GM23338 (cell line): ENCODE results near the gene L3MBTL2. TPM values are rescaled to one million over a fixed set of nuclear protein-coding genes. Genes with fewer than 3 reads are reported as not detected.
A peak's percentile ranks its signal among the peaks of the same experiment; 100 is the strongest.

ENCODE experiments used
- ATAC-seq: fragments of 200-7000 bp; cut with Tn5 transposase; 3 replicates; pipeline ENCODE4 v1.9.1; 2020
- DNase-seq: peaks from one replicate; pipeline ENCODE4 v3.0.0-alpha.2; 2015; ENCODE audit warnings: low spot score
- H2AFZ ChIP-seq: fragments of 200-600 bp; sonication (generic); 2 replicates; pipeline ENCODE4 v1.8.0; 2016; ENCODE audit warnings: antibody characterized with exemption, mild to moderate bottlenecking, moderate library complexity
- H3F3A ChIP-seq: fragments of 200-600 bp; sonication (generic); replicated peaks from 2 replicates; pipeline ENCODE4 v1.8.0; 2017; ENCODE audit warnings: antibody characterized with exemption, mixed run types, low read depth
- H3K27ac ChIP-seq: fragments of 200-600 bp; sonication (generic); 2 replicates; pipeline ENCODE4 v1.6.1; 2016; ENCODE audit warnings: low read depth
- H3K27me3 ChIP-seq: fragments of 200-600 bp; sonication (generic); 2 replicates; pipeline ENCODE4 v1.8.0; 2016; ENCODE audit warnings: mild to moderate bottlenecking, mixed run types, moderate library complexity; ENCODE audit not compliant: insufficient read depth
- H3K36me3 ChIP-seq: fragments of 200-600 bp; sonication (generic); 2 replicates; pipeline ENCODE4 v1.8.0; 2016; ENCODE audit warnings: mild to moderate bottlenecking; ENCODE audit not compliant: insufficient read depth
- H3K4me1 ChIP-seq: fragments of 200-600 bp; sonication (generic); 2 replicates; pipeline ENCODE4 v1.8.0; 2016; ENCODE audit warnings: mild to moderate bottlenecking, moderate library complexity; ENCODE audit not compliant: insufficient read depth
- H3K4me2 ChIP-seq: fragments of 200-600 bp; sonication (generic); 2 replicates; pipeline ENCODE4 v1.7.1; 2017; ENCODE audit warnings: mixed run types
- H3K4me3 ChIP-seq: fragments of 200-600 bp; sonication (generic); 2 replicates; pipeline ENCODE4 v1.6.1; 2016; ENCODE audit warnings: mixed run types
- H3K79me2 ChIP-seq: fragments of 200-600 bp; sonication (generic); replicated peaks from 2 replicates; pipeline ENCODE4 v1.8.0; 2017; ENCODE audit warnings: mild to moderate bottlenecking; ENCODE audit not compliant: insufficient read depth
- H3K9me2 ChIP-seq: fragments of 200-600 bp; sonication (generic); 2 replicates; pipeline ENCODE4 v1.8.0; 2017; ENCODE audit not compliant: insufficient read depth
- H4K20me1 ChIP-seq: fragments of 200-600 bp; sonication (generic); replicated peaks from 2 replicates; pipeline ENCODE4 v1.8.0; 2017; ENCODE audit warnings: mild to moderate bottlenecking; ENCODE audit not compliant: insufficient read depth
- H3K27ac Mint-ChIP-seq: 2 replicates; pipeline ENCODE4 v1.8.0; 2020; ENCODE audit warnings: inconsistent platforms, mild to moderate bottlenecking, moderate library complexity, mixed read lengths
- H3K27me3 Mint-ChIP-seq: 3 replicates; pipeline ENCODE4 v1.8.0; 2022; ENCODE audit warnings: low read depth, mild to moderate bottlenecking, moderate library complexity, mixed read lengths, inconsistent platforms; ENCODE audit not compliant: insufficient read depth, poor library complexity
- H3K36me3 Mint-ChIP-seq: 3 replicates; pipeline ENCODE4 v1.8.0; 2021; ENCODE audit warnings: low read depth, mild to moderate bottlenecking, inconsistent platforms, moderate library complexity, mixed read lengths
- H3K4me1 Mint-ChIP-seq: 3 replicates; pipeline ENCODE4 v1.8.0; 2020; ENCODE audit warnings: mild to moderate bottlenecking, inconsistent platforms, mixed read lengths
- H3K4me3 Mint-ChIP-seq: 3 replicates; pipeline ENCODE4 v1.8.0; 2021; ENCODE audit warnings: moderate library complexity, mild to moderate bottlenecking, inconsistent platforms, mixed read lengths
- H3K9me3 Mint-ChIP-seq: 3 replicates; pipeline ENCODE4 v1.8.0; 2020; ENCODE audit warnings: moderate library complexity, mild to moderate bottlenecking, inconsistent platforms, mixed read lengths
- CREB1 ChIP-seq: fragments of 250-450 bp; sonication (Bioruptor Pico); IDR thresholded peaks from 2 replicates; pipeline ENCODE4 v1.5.0; 2020; ENCODE audit warnings: low read depth, mild to moderate bottlenecking, moderate library complexity
- CTCF ChIP-seq, 2 experiments: fragments of 200-600 bp in 1 of 2; sonication (generic) in 1 of 2; conservative IDR thresholded peaks; 2 replicates each; pipeline versions ENCODE4 v1.5.1 to v1.6.1; 2016 to 2017; ENCODE audit warnings: antibody characterized with exemption in 2 of 2, low read depth in 2 of 2, mild to moderate bottlenecking in 2 of 2, moderate library complexity in 1 of 2
- EZH2phosphoT487 ChIP-seq: fragments of 200-600 bp; sonication (generic); IDR thresholded peaks from one replicate; pipeline ENCODE4 v1.8.1; 2018; ENCODE audit warnings: antibody characterized with exemption; ENCODE audit not compliant: unreplicated experiment
- JUNB ChIP-seq: IDR thresholded peaks from one replicate; pipeline ENCODE4 v1.6.1; 2016; ENCODE audit warnings: antibody characterized with exemption; ENCODE audit not compliant: unreplicated experiment
- NANOG ChIP-seq: IDR thresholded peaks from 2 replicates; pipeline ENCODE4 v1.6.1; 2016; ENCODE audit warnings: antibody characterized with exemption, borderline replicate concordance
- POLR2AphosphoS5 ChIP-seq: IDR thresholded peaks from 2 replicates; pipeline ENCODE4 v1.6.1; 2016; ENCODE audit warnings: antibody characterized with exemption, low read depth
- STAT1 ChIP-seq: IDR thresholded peaks from one replicate; pipeline ENCODE4 v1.6.1; 2016; ENCODE audit warnings: antibody characterized with exemption; ENCODE audit not compliant: unreplicated experiment
- polyA plus RNA-seq: library from polyadenylated mRNA; unstranded; fragments of >200 nt; fragmentation: Nextera tagmentation; extraction: Ambion mirVana; gene quantifications from 2 replicates; pipeline ENCODE4 v1.2.1, GENCODE V29; 2016
- total RNA-seq: library from RNA; depleted of rRNA; stranded (reverse); fragments of >200 nt; shearing (Covaris generic); gene quantifications from 2 replicates; pipeline ENCODE4 v1.2.3, GENCODE V29; 2014
- TF ChIP-seq, protein P1 (sequence below): IDR thresholded peaks from one replicate; pipeline ENCODE4 v1.6.1; 2018; ENCODE audit warnings: antibody characterized with exemption; ENCODE audit not compliant: unreplicated experiment
- TF ChIP-seq, protein P2 (sequence below): IDR thresholded peaks from 2 replicates; pipeline ENCODE4 v1.6.1; 2016; ENCODE audit warnings: antibody characterized with exemption

The L3MBTL2 gene
- total and polyA plus RNA-seq, 2 experiments from 2014 or later: 13.9 to 27.1 TPM

DNA sequence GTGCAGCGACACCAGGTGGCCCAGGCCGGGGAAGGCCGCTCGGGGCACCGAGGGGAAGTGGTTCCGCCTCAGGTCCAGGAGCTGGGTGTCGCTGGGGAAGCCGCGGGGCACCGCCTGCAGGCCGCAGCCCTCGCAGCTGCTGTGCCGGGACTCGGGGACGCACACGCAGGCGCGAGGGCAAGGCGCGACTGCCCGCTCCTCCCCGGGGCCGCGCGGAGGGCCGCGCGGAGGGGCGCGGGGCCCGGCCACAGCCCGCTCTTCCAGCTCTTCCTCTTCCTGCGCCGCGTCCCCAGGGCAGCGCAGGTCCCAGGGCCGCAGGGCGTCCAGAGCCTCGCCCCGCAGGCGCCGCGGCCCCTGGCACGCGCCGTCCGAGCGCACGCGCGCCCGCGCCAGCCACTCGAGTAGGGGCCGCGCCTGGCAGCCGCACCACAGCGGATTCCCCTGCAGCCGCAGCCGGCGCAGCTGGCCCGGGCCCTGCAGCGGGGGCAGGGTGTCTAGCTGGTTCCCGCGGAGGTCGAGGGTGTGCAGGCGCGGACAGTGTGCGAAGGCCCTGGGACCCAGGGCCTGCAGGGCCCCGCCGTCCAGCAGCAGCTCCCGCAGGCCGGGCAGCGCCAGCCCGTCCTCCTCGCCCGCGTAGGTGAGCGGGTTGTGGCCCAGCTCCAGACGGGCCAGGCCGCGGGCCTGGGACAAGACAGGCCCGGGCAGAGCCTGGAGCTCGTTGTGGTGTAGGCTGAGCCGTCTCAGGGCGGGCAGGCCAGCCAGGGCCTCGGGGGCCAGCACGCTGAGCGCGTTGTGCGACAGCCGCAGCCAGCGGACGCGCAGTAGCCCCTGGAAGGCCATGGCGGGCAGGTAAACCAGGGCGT lies 32.8 kb downstream of the L3MBTL2 start:
- Histone ChIP-seq H2AFZ (peak overlapping the region; percentile 95), H3K36me3 (no peaks in the 10 kb centered on the region), H3K4me2 (peak overlapping the region; percentile 77), H3F3A (peaks cover 20% of the 10 kb centered on the region), H3K27me3 (no peaks in the 10 kb centered on the region), H3K4me3 (peak overlapping the region; percentile 53), H3K27ac (no peak overlapping the region), H4K20me1 (no peaks in the 10 kb centered on the region), H3K79me2 (no peaks in the 10 kb centered on the region), H3K9me2 (no peaks in the 10 kb centered on the region), H3K4me1 (peaks cover 8% of the 10 kb centered on the region)
- peaks cover 6% of the 10 kb centered on the region; the same call in 1 of the 3 replicates for H3K36me3 Mint-ChIP-seq
- no peaks in the 10 kb centered on the region for H3K9me3 Mint-ChIP-seq
- peaks cover 13% of the 10 kb centered on the region for H3K4me1 Mint-ChIP-seq
- no peak overlapping the region for H3K27ac Mint-ChIP-seq
- ATAC-seq: peak; percentile 57
- peak; percentile 77 for DNase-seq
- H3K4me3 Mint-ChIP-seq: no peak overlapping the region; the same call in 2 of the 3 replicates
- peaks cover 22% of the 10 kb centered on the region for H3K27me3 Mint-ChIP-seq
- TF ChIP-seq, protein P1, sequence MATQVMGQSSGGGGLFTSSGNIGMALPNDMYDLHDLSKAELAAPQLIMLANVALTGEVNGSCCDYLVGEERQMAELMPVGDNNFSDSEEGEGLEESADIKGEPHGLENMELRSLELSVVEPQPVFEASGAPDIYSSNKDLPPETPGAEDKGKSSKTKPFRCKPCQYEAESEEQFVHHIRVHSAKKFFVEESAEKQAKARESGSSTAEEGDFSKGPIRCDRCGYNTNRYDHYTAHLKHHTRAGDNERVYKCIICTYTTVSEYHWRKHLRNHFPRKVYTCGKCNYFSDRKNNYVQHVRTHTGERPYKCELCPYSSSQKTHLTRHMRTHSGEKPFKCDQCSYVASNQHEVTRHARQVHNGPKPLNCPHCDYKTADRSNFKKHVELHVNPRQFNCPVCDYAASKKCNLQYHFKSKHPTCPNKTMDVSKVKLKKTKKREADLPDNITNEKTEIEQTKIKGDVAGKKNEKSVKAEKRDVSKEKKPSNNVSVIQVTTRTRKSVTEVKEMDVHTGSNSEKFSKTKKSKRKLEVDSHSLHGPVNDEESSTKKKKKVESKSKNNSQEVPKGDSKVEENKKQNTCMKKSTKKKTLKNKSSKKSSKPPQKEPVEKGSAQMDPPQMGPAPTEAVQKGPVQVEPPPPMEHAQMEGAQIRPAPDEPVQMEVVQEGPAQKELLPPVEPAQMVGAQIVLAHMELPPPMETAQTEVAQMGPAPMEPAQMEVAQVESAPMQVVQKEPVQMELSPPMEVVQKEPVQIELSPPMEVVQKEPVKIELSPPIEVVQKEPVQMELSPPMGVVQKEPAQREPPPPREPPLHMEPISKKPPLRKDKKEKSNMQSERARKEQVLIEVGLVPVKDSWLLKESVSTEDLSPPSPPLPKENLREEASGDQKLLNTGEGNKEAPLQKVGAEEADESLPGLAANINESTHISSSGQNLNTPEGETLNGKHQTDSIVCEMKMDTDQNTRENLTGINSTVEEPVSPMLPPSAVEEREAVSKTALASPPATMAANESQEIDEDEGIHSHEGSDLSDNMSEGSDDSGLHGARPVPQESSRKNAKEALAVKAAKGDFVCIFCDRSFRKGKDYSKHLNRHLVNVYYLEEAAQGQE: no peak
- TF ChIP-seq CTCF (conservative IDR thresholded peaks at IDR 0.05; ENCODE audit: low read depth in 2 of 2) (peak; percentile 52 to 90; a peak in 3 of 4 replicates), STAT1 (no peak), CREB1 (no peak), EZH2phosphoT487 (no peak), POLR2AphosphoS5 (peak; percentile 51), JUNB (no peak), NANOG (no peak)
- TF ChIP-seq, protein P2, sequence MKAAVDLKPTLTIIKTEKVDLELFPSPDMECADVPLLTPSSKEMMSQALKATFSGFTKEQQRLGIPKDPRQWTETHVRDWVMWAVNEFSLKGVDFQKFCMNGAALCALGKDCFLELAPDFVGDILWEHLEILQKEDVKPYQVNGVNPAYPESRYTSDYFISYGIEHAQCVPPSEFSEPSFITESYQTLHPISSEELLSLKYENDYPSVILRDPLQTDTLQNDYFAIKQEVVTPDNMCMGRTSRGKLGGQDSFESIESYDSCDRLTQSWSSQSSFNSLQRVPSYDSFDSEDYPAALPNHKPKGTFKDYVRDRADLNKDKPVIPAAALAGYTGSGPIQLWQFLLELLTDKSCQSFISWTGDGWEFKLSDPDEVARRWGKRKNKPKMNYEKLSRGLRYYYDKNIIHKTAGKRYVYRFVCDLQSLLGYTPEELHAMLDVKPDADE: no peak
